Tibial nerve (tissue), 4 donors: ENCODE data around the gene MATCAP1.

Experiments
- EP300 ChIP-seq, 2 donors: sonication (generic); formaldehyde crosslinking; IDR thresholded peaks; one replicate each; pipeline ENCODE4 v1.6.1; 2017; ENCODE audit warnings: antibody characterized with exemption in 2 of 2, mild to moderate bottlenecking in 1 of 2
- TF ChIP-seq, protein P1 (sequence below), 5 experiments: fragments of 200-600 bp in 3 of 5; fragments of 450-650 bp in 2 of 5; sonication (generic) in 3 of 5; IDR thresholded peaks; one replicate each; pipeline ENCODE4 v1.5.1; 2016 to 2019; ENCODE audit warnings: antibody characterized with exemption in 5 of 5, mild to moderate bottlenecking in 3 of 5, moderate library complexity in 2 of 5

- TF ChIP-seq, protein P1, sequence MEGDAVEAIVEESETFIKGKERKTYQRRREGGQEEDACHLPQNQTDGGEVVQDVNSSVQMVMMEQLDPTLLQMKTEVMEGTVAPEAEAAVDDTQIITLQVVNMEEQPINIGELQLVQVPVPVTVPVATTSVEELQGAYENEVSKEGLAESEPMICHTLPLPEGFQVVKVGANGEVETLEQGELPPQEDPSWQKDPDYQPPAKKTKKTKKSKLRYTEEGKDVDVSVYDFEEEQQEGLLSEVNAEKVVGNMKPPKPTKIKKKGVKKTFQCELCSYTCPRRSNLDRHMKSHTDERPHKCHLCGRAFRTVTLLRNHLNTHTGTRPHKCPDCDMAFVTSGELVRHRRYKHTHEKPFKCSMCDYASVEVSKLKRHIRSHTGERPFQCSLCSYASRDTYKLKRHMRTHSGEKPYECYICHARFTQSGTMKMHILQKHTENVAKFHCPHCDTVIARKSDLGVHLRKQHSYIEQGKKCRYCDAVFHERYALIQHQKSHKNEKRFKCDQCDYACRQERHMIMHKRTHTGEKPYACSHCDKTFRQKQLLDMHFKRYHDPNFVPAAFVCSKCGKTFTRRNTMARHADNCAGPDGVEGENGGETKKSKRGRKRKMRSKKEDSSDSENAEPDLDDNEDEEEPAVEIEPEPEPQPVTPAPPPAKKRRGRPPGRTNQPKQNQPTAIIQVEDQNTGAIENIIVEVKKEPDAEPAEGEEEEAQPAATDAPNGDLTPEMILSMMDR (IDR thresholded peaks at IDR 0.05) = no peak
- no peak for TF ChIP-seq EP300 (IDR thresholded peaks at IDR 0.05)
Observed at GRCh38 chr16:67183284-67183626, 508 bp downstream of the MATCAP1 start.
